ENCODE results near the gene PPP2R5C. TPM values are rescaled to one million over a fixed set of nuclear protein-coding genes. Genes with fewer than 3 reads are reported as not detected.
A peak's percentile ranks its signal among the peaks of the same experiment; 100 is the strongest.

The PPP2R5C gene
- total RNA-seq, 1 donor from 2014 or later = 202 TPM

DNA sequence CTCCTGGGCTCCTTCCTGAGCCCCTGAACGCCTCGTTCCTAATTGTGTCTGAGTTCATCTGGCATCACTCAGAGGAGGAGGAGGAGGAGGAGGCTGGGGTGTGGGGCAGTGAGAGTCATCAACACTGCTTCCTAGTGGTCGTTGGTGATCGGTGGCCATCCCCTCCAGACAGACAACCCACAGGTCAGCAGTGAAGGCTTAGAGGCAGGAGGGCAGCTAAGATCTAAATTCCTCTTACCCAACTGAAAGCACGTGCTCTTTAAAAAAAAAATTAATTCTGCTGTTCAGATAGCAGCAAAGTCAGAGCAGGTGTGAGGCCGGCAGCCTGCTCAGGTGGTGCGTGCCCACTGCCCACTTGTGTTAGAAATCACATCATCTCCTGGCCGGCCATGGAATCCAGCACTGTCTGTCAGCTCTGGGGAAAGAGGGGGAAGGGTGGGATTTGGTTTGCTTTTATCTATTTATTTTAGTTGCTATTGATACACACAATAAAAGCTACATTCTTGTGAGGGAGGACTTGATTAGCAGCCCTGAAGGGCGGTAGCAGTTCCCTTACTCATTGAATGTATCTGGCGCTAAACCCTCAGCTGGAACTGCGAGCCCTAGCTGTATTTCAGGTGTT, 46.6 kb downstream of the PPP2R5C start:
- intact Hi-C loops (cut with DNase I) = loop anchor here (5.0 kb wide), 1 partner anchor 36 kb away; no protein-coding TSS in a partner anchor
- DNase-seq (ENCODE audit: low spot score) = no peak

DNA sequence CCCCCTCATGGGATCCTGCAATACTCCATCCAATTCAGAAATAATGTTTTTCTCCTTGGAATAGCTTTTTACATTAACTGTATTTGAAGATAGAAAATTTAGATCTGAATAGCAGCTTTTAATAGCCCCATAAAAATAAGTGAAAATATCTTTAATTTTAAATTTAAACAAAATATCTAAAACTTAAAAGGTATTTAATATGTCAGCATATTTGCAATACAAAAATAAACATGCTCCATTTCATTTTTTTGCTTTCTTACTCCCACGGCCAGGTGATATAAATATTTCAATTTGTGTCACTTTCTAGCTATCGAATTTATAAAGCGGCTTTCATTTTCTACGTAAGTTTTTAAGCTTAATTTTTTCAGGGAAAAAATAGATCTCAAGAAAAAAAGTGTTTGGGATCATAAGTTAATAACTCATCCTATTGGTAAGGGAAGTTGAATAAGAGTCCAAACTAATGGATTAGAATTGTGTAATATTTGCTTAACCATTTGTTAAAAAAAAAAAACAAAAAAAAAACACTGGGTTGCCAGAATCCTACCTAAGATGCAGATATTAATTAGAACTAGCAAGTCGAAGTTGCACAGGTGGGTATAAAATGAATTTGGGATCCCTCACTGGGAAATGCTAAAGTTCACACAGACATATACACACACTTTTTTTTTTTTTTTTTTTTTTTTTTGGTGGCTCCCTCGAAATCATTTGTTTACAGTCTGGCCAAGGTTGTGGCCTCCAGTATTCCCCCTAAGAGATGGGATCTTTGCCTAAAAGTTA, 47.6 kb downstream of the PPP2R5C start:
- intact Hi-C loops (cut with DNase I) = loop anchor here (5.0 kb wide), 1 partner anchor 37 kb away; no protein-coding TSS in a partner anchor
- no peak for DNase-seq (ENCODE audit: low spot score)

DNA sequence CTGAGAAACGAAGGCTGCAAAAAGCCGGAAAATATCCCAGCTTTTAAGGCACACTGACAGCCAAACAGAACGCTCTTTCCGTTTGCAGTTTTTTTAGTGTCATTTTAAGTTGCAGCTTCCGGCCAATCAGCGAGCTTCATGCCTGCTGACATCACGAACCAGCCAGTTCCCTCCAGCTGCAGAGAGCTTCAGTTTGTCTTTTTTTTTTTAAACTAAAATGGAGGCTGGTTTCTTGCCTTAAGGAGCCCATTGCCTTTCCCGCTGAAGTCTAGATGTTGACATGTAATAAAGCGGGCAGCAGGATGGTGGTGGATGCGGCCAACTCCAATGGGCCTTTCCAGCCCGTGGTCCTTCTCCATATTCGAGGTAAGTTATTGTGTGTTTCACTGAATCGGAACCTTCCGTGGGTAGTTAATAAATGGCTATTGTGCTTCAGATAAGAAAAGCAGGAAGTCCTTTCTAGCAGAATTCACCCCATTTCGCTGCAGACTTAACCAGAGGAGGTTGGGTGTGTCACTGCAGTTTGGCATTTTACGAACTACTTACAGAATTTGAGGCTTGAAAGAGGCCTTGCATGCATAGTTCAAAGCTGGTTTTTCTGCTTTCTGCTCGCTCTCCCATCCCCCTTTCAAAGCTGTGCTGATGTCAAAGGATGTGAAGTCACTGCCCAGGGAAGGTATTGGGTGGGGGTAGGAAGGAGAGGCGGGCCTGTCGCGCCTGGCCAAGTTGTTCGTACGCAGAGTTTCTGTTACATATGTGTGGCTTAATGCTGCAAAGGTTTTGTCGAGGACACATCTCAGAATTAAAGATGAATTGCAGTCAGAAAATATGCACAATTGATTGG, 48.4 kb downstream of the PPP2R5C start:
- intact Hi-C loops (cut with DNase I) = loop anchor here (5.0 kb wide), 2 partner anchors 38 to 67 kb away; no protein-coding TSS in a partner anchor
- peak; percentile 92 for DNase-seq (ENCODE audit: low spot score)

- DNase-seq (ENCODE audit: low spot score) = no peak
- intact Hi-C loops (cut with DNase I) = loop anchor here (5.0 kb wide), 1 partner anchor 66 kb away; no protein-coding TSS in a partner anchor
Observed at GRCh38 chr14:101810897-101811621, 49.5 kb downstream of the PPP2R5C start.

- no peak for DNase-seq (ENCODE audit: low spot score)
Observed at GRCh38 chr14:101812071-101812470, 50.6 kb downstream of the PPP2R5C start.

GRCh38 chr14:101813171-101813759, 51.8 kb downstream of the PPP2R5C start:
- intact Hi-C loops (cut with DNase I) = loop anchor here (2.0 to 5.0 kb wide), 2 partner anchors 64 to 274 kb away; partner anchors contain the start of gene HSP90AA1
- DNase-seq (ENCODE audit: low spot score) = no peak

More at GRCh38 chr14:101812071-101812470, 50.6 kb downstream of the PPP2R5C start:
- intact Hi-C loops (cut with DNase I) = loop anchor here (2.0 to 5.0 kb wide), 2 partner anchors 65 to 275 kb away; partner anchors contain the start of gene HSP90AA1

DNA sequence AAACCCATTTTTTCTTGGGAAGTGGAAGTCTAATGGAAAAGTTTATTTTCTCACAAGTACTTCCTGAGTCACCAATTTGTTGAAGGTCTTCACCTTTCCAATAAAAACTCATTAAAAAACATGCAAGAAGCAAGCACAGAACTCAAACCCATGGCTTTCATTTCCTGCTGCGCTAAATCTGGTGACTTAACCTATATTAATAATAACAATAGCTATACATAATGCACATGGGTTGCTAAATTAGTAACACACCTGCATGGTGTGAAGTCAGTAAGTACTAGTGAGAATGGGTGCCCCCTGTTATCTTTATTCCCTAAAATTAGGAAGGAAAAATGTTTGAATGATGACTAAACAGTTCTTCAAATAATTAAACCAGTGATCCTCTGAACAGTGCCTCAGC, 52.3 kb downstream of the PPP2R5C start:
- DNase-seq (ENCODE audit: low spot score) = no peak
- intact Hi-C loops (cut with DNase I) = loop anchor here (2.0 to 5.0 kb wide), 2 partner anchors 63 to 273 kb away; partner anchors contain the start of gene HSP90AA1

DNA sequence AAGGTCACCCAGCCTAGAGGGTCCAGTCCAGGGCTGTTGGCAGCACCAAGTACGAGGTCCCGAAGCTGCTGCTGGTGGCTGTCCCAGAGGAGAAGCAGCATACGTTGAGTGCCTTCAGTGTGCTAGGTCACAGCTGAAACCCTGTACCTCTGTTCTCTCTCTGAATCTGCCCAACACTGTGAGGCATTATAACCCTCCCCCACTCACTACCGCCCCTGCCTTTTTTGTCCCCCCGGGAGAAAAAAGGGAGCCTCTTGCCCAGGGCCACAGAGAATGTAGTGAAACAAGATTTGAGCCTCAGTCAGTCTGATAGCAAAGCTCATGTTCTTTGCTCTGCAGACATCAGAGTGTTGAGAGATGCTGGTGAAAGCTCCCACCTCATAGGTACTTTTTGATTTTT, 53.4 kb downstream of the PPP2R5C start:
- no peak for DNase-seq (ENCODE audit: low spot score)
- intact Hi-C loops (cut with DNase I) = loop anchor here (5.0 kb wide), 1 partner anchor 62 kb away; no protein-coding TSS in a partner anchor

DNA sequence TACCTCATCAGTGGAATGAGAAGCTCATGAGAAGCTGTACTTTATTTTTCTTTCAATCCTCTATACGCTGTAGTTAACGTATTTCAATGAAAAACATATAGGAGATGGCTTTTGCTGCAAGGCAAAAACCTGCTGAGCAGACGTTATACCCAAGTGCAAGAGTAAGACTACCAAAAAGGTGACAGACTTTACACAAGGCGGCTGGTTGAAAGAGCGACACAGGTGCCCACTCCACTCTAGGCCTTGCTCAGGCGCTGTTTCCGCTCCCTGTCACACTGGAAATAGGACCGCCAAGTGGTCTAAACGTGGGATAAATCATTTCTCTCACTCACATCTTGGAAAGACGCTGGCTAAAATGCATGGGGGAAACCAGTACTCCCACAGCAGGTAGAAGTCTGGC, 54.5 kb downstream of the PPP2R5C start:
- DNase-seq (ENCODE audit: low spot score) = no peak
- intact Hi-C loops (cut with DNase I) = no loop called here

- DNase-seq (ENCODE audit: low spot score) = no peak
- intact Hi-C loops (cut with DNase I) = no loop called here
Observed at GRCh38 chr14:101817501-101818001, 56.0 kb downstream of the PPP2R5C start.

GRCh38 chr14:101819251-101819990, 57.9 kb downstream of the PPP2R5C start:
- intact Hi-C loops (cut with DNase I) = no loop called here
- DNase-seq (ENCODE audit: low spot score) = no peak

DNA sequence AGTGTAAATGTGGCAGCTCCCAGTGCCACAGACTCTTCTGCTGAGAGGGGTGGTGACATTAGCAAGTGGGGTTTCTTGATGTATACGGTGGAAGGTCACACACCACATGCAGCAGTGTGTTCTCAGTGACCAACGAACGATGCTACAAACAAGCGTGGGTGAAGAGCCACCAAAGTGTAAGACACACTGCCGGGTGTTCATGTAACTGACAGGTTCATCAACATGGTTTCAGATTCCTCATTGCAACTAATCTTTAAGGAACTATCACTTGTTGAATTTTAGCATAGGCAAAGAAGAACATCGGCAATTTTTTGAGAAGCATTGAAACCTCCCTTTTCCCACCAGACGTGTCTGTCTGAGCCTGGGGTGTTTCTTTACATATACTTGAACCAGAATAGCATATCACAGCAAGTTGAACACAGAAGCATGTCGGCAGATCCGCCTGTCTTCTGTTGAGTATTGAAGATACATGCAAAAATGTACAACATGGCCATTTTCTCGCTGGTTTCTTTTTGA, 58.8 kb downstream of the PPP2R5C start:
- intact Hi-C loops (cut with DNase I) = no loop called here
- no peak for DNase-seq (ENCODE audit: low spot score)

DNA sequence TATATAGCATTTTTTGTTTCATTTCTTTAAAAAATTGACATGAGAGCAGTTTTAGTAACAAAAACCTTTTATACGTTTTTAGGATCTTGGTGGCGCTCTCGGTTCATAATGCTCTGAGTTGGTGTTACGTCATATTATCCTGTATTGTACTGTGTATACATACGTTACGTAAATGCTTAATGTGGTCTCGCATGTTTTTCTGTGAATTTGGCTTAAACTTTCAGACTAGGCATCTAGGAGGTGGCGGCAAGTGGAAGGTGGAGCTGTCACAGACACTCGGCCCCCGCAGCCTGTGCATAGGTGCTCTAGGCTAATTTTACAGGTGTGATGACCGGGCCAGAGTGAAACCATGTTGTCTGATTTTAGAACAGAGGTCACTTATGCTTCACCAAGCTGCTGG, 60.0 kb downstream of the PPP2R5C start:
- DNase-seq (ENCODE audit: low spot score) = no peak
- intact Hi-C loops (cut with DNase I) = no loop called here

- intact Hi-C loops (cut with DNase I) = no loop called here
- DNase-seq (ENCODE audit: low spot score) = no peak
Observed at GRCh38 chr14:101823066-101823465, 61.6 kb downstream of the PPP2R5C start.

GRCh38 chr14:101823511-101824120, 62.1 kb downstream of the PPP2R5C start:
- DNase-seq (ENCODE audit: low spot score) = no peak
- intact Hi-C loops (cut with DNase I) = no loop called here

DNA sequence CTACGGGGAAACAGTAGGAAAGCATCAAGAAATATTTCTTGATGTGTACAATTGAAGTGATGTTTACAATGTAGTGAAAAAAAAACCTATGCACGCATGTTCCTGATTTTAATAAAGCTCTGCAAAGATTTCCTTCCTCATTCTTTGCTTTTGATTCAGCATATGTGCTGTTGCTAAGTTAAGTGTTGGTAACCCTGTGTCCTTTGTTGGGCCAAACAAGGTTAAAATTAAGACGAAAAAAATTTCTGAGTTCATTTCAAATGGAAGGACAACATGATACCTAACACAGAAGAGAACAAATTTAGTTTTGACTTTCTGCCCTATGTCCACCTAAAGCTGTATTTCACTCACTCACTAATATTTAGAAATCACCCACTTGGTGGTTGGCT, 62.8 kb downstream of the PPP2R5C start:
- intact Hi-C loops (cut with DNase I) = no loop called here
- DNase-seq (ENCODE audit: low spot score) = no peak

- no peak for DNase-seq (ENCODE audit: low spot score)
- intact Hi-C loops (cut with DNase I) = loop anchor here (5.0 kb wide), 1 partner anchor 42 kb away; no protein-coding TSS in a partner anchor
Observed at GRCh38 chr14:101825797-101826196, 64.3 kb downstream of the PPP2R5C start.
